H1 (cell line): Measurements from ENCODE around the gene MFNG. TPM values are rescaled to one million over a fixed set of nuclear protein-coding genes. Genes with fewer than 3 reads are reported as not detected.

ENCODE experiments used
- CTCF ChIA-PET: fragments of 300-600 bp; sonication (Branson Sonifier 250); formaldehyde crosslinking; loops from one replicate; lab custom pipeline; 2021; ENCODE audit not compliant: partially characterized antibody; lab: Charles Lee
- POLR2A ChIA-PET: fragments of 300-600 bp; sonication (Branson Sonifier 250); formaldehyde crosslinking; loops from one replicate; lab custom pipeline; 2021; ENCODE audit warnings: inconsistent platforms; ENCODE audit not compliant: partially characterized antibody; lab: Charles Lee
- DNase-seq, 2 experiments: peaks; one replicate each; pipeline versions ENCODE4 v3.0.0 to v3.0.0-alpha.2; 2010 to 2022; ENCODE audit warnings: low spot score in 2 of 2, low read depth in 1 of 2, mixed read lengths in 1 of 2
- FAIRE-seq: peaks from 2 replicates; lab custom pipeline; 2011; peaks lifted over from hg19 to GRCh38; lab: Jason Lieb, UNC
- H2AFZ ChIP-seq: 2 replicates; pipeline ENCODE4 v1.8.1; 2012; ENCODE audit warnings: low read length, inconsistent platforms
- H2AK5ac ChIP-seq: 2 replicates; pipeline ENCODE4 v1.6.1; 2013; ENCODE audit warnings: low read depth, low read length
- H2BK120ac ChIP-seq: replicated peaks from 2 replicates; pipeline ENCODE3; 2013; ENCODE audit warnings: low read depth, low read length, inconsistent platforms
- H2BK12ac ChIP-seq: 2 replicates; pipeline ENCODE4 v1.6.1; 2013; ENCODE audit warnings: low read depth, low read length
- H2BK15ac ChIP-seq: 2 replicates; pipeline ENCODE4 v1.6.1; 2013; ENCODE audit warnings: low read length
- H2BK20ac ChIP-seq: 2 replicates; pipeline ENCODE4 v1.6.1; 2013; ENCODE audit warnings: low read length
- H2BK5ac ChIP-seq: 2 replicates; pipeline ENCODE4 v1.6.1; 2013; ENCODE audit warnings: low read depth, low read length
- H3K14ac ChIP-seq: 2 replicates; pipeline ENCODE4 v1.6.1; 2013; ENCODE audit warnings: inconsistent platforms; ENCODE audit not compliant: insufficient read length
- H3K18ac ChIP-seq: 2 replicates; pipeline ENCODE4 v1.6.1; 2013; ENCODE audit warnings: low read length; ENCODE audit errors: extremely low read depth
- H3K23ac ChIP-seq: 2 replicates; pipeline ENCODE4 v1.6.1; 2013; ENCODE audit warnings: inconsistent platforms; ENCODE audit not compliant: insufficient read length
- H3K23me2 ChIP-seq: 2 replicates; pipeline ENCODE4 v1.6.1; 2013; ENCODE audit warnings: low read depth, low read length
- H3K27ac ChIP-seq: 2 replicates; pipeline ENCODE4 v1.6.1; 2011; ENCODE audit warnings: low read depth, low read length, inconsistent platforms
- H3K27me3 ChIP-seq, 4 experiments: replicated peaks in 1 of 4; 1 replicate in 1 of 4; 2 replicates in 3 of 4; pipeline versions ENCODE4 v1.6.1 to v1.8.1; 2011 to 2013; ENCODE audit warnings: low read length in 3 of 4, mild to moderate bottlenecking in 3 of 4, inconsistent platforms in 2 of 4, mixed read lengths in 2 of 4, moderate library complexity in 1 of 4; ENCODE audit not compliant: control insufficient read depth in 3 of 4, insufficient read depth in 3 of 4; ENCODE audit errors: extremely low read depth in 1 of 4
- H3K36me3 ChIP-seq, 4 experiments: 2 replicates each; pipeline versions ENCODE4 v1.6.1 to v1.8.1; 2011 to 2013; ENCODE audit warnings: mild to moderate bottlenecking in 4 of 4, low read length in 3 of 4, moderate library complexity in 2 of 4, control low read depth in 1 of 4, inconsistent platforms in 1 of 4; ENCODE audit not compliant: insufficient read depth in 4 of 4, control insufficient read depth in 2 of 4
- H3K4ac ChIP-seq: replicated peaks from 2 replicates; pipeline ENCODE3; 2013; ENCODE audit warnings: low read length, low read depth, mixed read lengths, inconsistent platforms; ENCODE audit not compliant: insufficient read length
- H3K4me1 ChIP-seq, 4 experiments: replicated peaks in 1 of 4; 1 replicate in 1 of 4; 2 replicates in 3 of 4; pipeline versions ENCODE4 v1.6.1 to v1.8.1; 2011 to 2013; ENCODE audit warnings: low read length in 3 of 4, inconsistent platforms in 2 of 4, mixed read lengths in 1 of 4; ENCODE audit not compliant: insufficient read depth in 4 of 4, control insufficient read depth in 3 of 4
- H3K4me2 ChIP-seq, 2 experiments: 2 replicates each; pipeline versions ENCODE4 v1.6.1 to v1.8.1; 2011 to 2013; ENCODE audit warnings: low read depth in 2 of 2, low read length in 2 of 2, control low read depth in 1 of 2, inconsistent platforms in 1 of 2, mild to moderate bottlenecking in 1 of 2; ENCODE audit not compliant: insufficient read depth in 1 of 2
- H3K4me3 ChIP-seq, 4 experiments: fragments of 200-600, 300-600 bp in 1 of 4; sonication (generic), shearing (Covaris generic), sonication (Bioruptor Twin) in 1 of 4; 2 replicates each; pipeline versions ENCODE4 v1.5.1 to v1.8.1; 2011 to 2016; ENCODE audit warnings: low read length in 4 of 4, low read depth in 3 of 4, control low read depth in 2 of 4, inconsistent platforms in 2 of 4, mild to moderate bottlenecking in 2 of 4, mixed read lengths in 1 of 4, moderate library complexity in 1 of 4; ENCODE audit not compliant: insufficient read depth in 2 of 4; ENCODE audit errors: extremely low read depth in 1 of 4
- H3K56ac ChIP-seq: replicated peaks from 2 replicates; pipeline ENCODE3; 2013; ENCODE audit warnings: low read depth, mild to moderate bottlenecking, mixed read lengths, low read length, inconsistent platforms; ENCODE audit not compliant: insufficient read length
- H3K79me1 ChIP-seq: 2 replicates; pipeline ENCODE4 v1.6.1; 2013; ENCODE audit warnings: low read depth, low read length, control low read depth
- H3K79me2 ChIP-seq, 2 experiments: 2 replicates each; pipeline versions ENCODE4 v1.6.1 to v1.8.1; 2012 to 2013; ENCODE audit warnings: low read length in 2 of 2, mild to moderate bottlenecking in 2 of 2, inconsistent platforms in 1 of 2; ENCODE audit not compliant: insufficient read depth in 2 of 2, control insufficient read depth in 1 of 2
- H3K9ac ChIP-seq, 4 experiments: replicated peaks in 1 of 4; 1 replicate in 1 of 4; 2 replicates in 3 of 4; pipeline versions ENCODE4 v1.6.1 to v1.8.1; 2011 to 2013; ENCODE audit warnings: low read depth in 3 of 4, low read length in 3 of 4, control low read depth in 2 of 4, mild to moderate bottlenecking in 2 of 4, moderate library complexity in 2 of 4, inconsistent platforms in 1 of 4; ENCODE audit errors: extremely low read depth in 1 of 4
- H3K9me3 ChIP-seq, 2 experiments: 2 replicates each; pipeline versions ENCODE4 v1.6.1 to v1.8.1; 2012 to 2013; ENCODE audit warnings: mild to moderate bottlenecking in 2 of 2, moderate library complexity in 2 of 2, control low read depth in 1 of 2, inconsistent platforms in 1 of 2, low read depth in 1 of 2, low read length in 1 of 2, mixed read lengths in 1 of 2; ENCODE audit not compliant: insufficient read depth in 2 of 2
- H4K20me1 ChIP-seq, 2 experiments: replicated peaks in 1 of 2; 2 replicates each; pipeline versions ENCODE3 to v1.8.1; 2011 to 2013; ENCODE audit warnings: inconsistent platforms in 2 of 2, low read length in 2 of 2, mild to moderate bottlenecking in 1 of 2; ENCODE audit not compliant: insufficient read depth in 2 of 2, control insufficient read depth in 1 of 2
- H4K5ac ChIP-seq: 2 replicates; pipeline ENCODE4 v1.6.1; 2013; ENCODE audit warnings: low read length, low read depth, mixed read lengths, inconsistent platforms; ENCODE audit not compliant: insufficient read length
- H4K8ac ChIP-seq: 2 replicates; pipeline ENCODE4 v1.8.0; 2013; ENCODE audit warnings: mild to moderate bottlenecking, moderate library complexity, low read length, inconsistent platforms; ENCODE audit not compliant: insufficient read depth; ENCODE audit errors: extremely low read depth
- H4K91ac ChIP-seq: replicated peaks from 2 replicates; pipeline ENCODE3; 2013; ENCODE audit warnings: low read length, mixed read lengths, inconsistent platforms; ENCODE audit not compliant: insufficient read length
- ASH2L ChIP-seq: fragments of 200-600, 300-600 bp; sonication (generic); IDR thresholded peaks from one replicate; pipeline ENCODE4 v1.7.1; 2017; ENCODE audit warnings: low read length
- KDM1A ChIP-seq: fragments of 200-600, 300-600 bp; sonication (generic); IDR thresholded peaks from 2 replicates; pipeline ENCODE4 v1.7.1; 2016; ENCODE audit warnings: mild to moderate bottlenecking, low read length, borderline replicate concordance
- SRF ChIP-seq: IDR thresholded peaks from 2 replicates; pipeline ENCODE4 v1.6.1; 2011; ENCODE audit warnings: mild to moderate bottlenecking, low read depth, low read length, moderate library complexity
- WGBS, 2 experiments: shearing (Covaris generic) in 1 of 2; methylation state at CpG; one replicate each; pipeline versions ENCODE4 v1.1.6 to v1.1.7; 2013 to 2015; ENCODE audit warnings: low lambda C conversion rate in 2 of 2, mixed read lengths in 2 of 2, inconsistent platforms in 1 of 2, low coverage in 1 of 2, missing lambda C conversion rate in 1 of 2; ENCODE audit not compliant: insufficient replicate concordance in 2 of 2, insufficient coverage in 1 of 2, insufficient read length in 1 of 2; ENCODE audit errors: extremely low coverage in 1 of 2, missing lambda C conversion rate in 1 of 2; 5-methylcytosine and 5-hydroxymethylcytosine counted together
- polyA plus RNA-seq, 7 experiments: library from polyadenylated mRNA; depleted of rRNA in 3 of 7; stranded (reverse) in 5 of 7; unstranded in 2 of 7; fragments of >200 nt in 5 of 7; fragments of 200-250 nt in 2 of 7; gene quantifications; 1 replicate in 5 of 7; 2 replicates in 1 of 7; 4 replicates in 1 of 7; pipeline versions ENCODE4 v1.2.1 to v1.2.3, GENCODE V29; 2011 to 2013; ENCODE audit warnings: missing spikeins in 2 of 7, mixed read lengths in 2 of 7
- total RNA-seq: library from RNA; stranded (reverse); fragmentation: NEBNext Ultra II Directional; extraction: Animal tissue kit (Norgen Biotek cat#: 25700); gene quantifications from 2 replicates; pipeline ENCODE4 v1.2.1, GENCODE V29; 2021

The MFNG gene
- total and polyA plus RNA-seq, 2 of the 8 experiments (the other 6 are each of a cell fraction or from before 2014, with no cell fraction given), result 1.7 to 5.5 TPM

DNA sequence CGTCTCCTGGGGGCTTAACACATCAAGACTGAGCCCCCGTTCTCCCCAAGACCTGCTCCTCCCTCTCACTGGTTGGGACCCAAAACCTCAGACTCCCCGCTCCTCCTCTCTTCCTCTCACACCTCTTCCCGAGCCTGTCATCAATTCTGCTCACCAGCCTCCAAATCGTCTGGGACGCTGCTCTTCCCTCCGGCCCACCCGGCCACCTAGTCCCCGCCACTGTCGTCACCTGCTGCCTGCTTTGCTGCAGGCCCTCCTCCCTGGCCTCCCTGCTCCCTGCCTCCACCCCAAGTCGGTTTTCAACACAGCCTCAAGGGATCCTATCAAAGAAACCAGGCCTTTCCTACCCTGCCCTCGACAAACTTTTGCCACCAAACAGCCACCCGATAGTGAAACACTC is 3.1 kb downstream of the MFNG start:
- CTCF ChIA-PET, result interaction anchor here (0.5 to 21.5 kb wide), 4 partner anchors 8 to 759 kb away, joined by 3 to 312 read pairs (median 27); no protein-coding TSS in a partner anchor
- no peak for FAIRE-seq
- H3K4me2 ChIP-seq, result no peak overlapping the region

More for the DNA sequence above, 3.1 kb downstream of the MFNG start:
- no peak overlapping the region for H2BK120ac ChIP-seq
- H2BK5ac ChIP-seq, result no peak overlapping the region
- H3K23ac ChIP-seq, result no peak overlapping the region
- H3K14ac ChIP-seq, result no peak overlapping the region
- TF ChIP-seq KDM1A (no peak), ASH2L (no peak), SRF (no peak)
- TF ChIP-seq, all 59 proteins: peak for 0
- H3K4me3 ChIP-seq, result no peak overlapping the region
- 79% methylated on average over 12 of the region's 13 CpGs; no CpG with 5 or more reads in 1 of the 2 experiments for WGBS, 2 experiments
- no peak overlapping the region for H2AFZ ChIP-seq
- no peak overlapping the region for H4K91ac ChIP-seq
- peaks cover 0 to 1% of the 10 kb centered on the region in 2 experiments for H4K20me1 ChIP-seq
- no peak overlapping the region for H4K5ac ChIP-seq
- no peak overlapping the region for H3K56ac ChIP-seq
- DNase-seq, result no peak
- H2BK15ac ChIP-seq, result no peak overlapping the region
- H3K9ac ChIP-seq, result no peak overlapping the region
- H3K27me3 ChIP-seq, result peaks cover 0 to 4% (median 0%) of the 10 kb centered on the region in 4 experiments; a peak in 1 of 7 replicates
- no peaks in the 10 kb centered on the region for H3K79me2 ChIP-seq
- no peaks in the 10 kb centered on the region for H3K36me3 ChIP-seq
- peaks cover 0 to 22% (median 14%) of the 10 kb centered on the region in 4 experiments; a peak in 6 of 7 replicates for H3K4me1 ChIP-seq
- peak overlapping the region; percentile 19; the same call in 1 of the 2 replicates for H2BK12ac ChIP-seq
- no peaks in the 10 kb centered on the region for H3K9me3 ChIP-seq
- no peak overlapping the region for H3K4ac ChIP-seq
- no peak overlapping the region for H3K27ac ChIP-seq
- H3K79me1 ChIP-seq, result no peaks in the 10 kb centered on the region
- H2AK5ac ChIP-seq, result 0 out of 2 replicates have a peak overlapping the region, but pooled peaks have one; percentile 0
- POLR2A ChIA-PET, result no interaction called here
- peaks cover 2% of the 10 kb centered on the region; the same call in 1 of the 2 replicates for H3K23me2 ChIP-seq
- H2BK20ac ChIP-seq, result no peak overlapping the region
- no peak overlapping the region for H3K18ac ChIP-seq
- no peak overlapping the region for H4K8ac ChIP-seq
